Right cardiac atrium (tissue), 5 donors: ENCODE results near the gene GABRB1. TPM values are rescaled to one million over a fixed set of nuclear protein-coding genes. Genes with fewer than 3 reads are reported as not detected.

Experiments
- ATAC-seq, 2 donors: fragments of 200-7000 bp; cut with Tn5 transposase; one replicate each; pipeline versions ENCODE4 v1.8.0 to v1.9.1; 2020; ENCODE audit warnings: moderate library complexity in 2 of 2, mild to moderate bottlenecking in 1 of 2
- DNase-seq, 3 donors: peaks; one replicate each; pipeline ENCODE4 v3.0.0-alpha.2; 2020
- H3K27ac ChIP-seq: one replicate; pipeline ENCODE4 v1.5.1; 2013; ENCODE audit warnings: mild to moderate bottlenecking, low read length, control low read depth, moderate library complexity
- H3K27me3 ChIP-seq: one replicate; pipeline ENCODE4 v1.6.1; 2013; ENCODE audit not compliant: control insufficient read depth, insufficient read depth
- H3K4me1 ChIP-seq: one replicate; pipeline ENCODE4 v1.6.1; 2013; ENCODE audit warnings: low read length; ENCODE audit not compliant: control insufficient read depth, insufficient read depth
- H3K4me3 ChIP-seq: one replicate; pipeline ENCODE4 v1.5.1; 2013; ENCODE audit warnings: low read length, control low read depth
- H3K9me3 ChIP-seq: one replicate; pipeline ENCODE4 v1.6.1; 2013; ENCODE audit warnings: low read length; ENCODE audit not compliant: control insufficient read depth
- WGBS: extraction: QIAGEN DNeasy Blood & Tissue Kit; methylation state at CpG from one replicate; pipeline ENCODE4 v1.1.7; 2013; 5-methylcytosine and 5-hydroxymethylcytosine counted together
- intact Hi-C, 4 donors: fragments of 100-400 bp; cut with DNase I; formaldehyde crosslinking; loops; one replicate each; pipeline versions ENCODE4 v1.11.0 to v1.14.0; 2022 to 2023
- polyA plus RNA-seq: library from polyadenylated mRNA; stranded (reverse); fragments of 200-250 nt; gene quantifications from one replicate; pipeline ENCODE4 v1.2.3, GENCODE V29; 2013
- total RNA-seq, 4 donors: library from RNA; stranded (reverse); fragmentation: NEBNext Ultra II Directional; extraction: Animal tissue kit (Norgen Biotek cat#: 25700); gene quantifications; one replicate each; pipeline ENCODE4 v1.2.1, GENCODE V29; 2021
- donor health status: healthy with polysubstance abuse.
- donor health status: DM: no; HTN: yes; CAD: no.
- donor health status: DM: no; HTN: no; CAD: no.
- donor health status: DM: no; HTN: yes; CAD: no; lungs with severe emphysema.
- donor health status: DM: yes; HTN: yes; CAD: no.

GABRB1 gene
- total and polyA plus RNA-seq, 5 donors = 1.00 to 4.6 (median 3.1) TPM

DNA sequence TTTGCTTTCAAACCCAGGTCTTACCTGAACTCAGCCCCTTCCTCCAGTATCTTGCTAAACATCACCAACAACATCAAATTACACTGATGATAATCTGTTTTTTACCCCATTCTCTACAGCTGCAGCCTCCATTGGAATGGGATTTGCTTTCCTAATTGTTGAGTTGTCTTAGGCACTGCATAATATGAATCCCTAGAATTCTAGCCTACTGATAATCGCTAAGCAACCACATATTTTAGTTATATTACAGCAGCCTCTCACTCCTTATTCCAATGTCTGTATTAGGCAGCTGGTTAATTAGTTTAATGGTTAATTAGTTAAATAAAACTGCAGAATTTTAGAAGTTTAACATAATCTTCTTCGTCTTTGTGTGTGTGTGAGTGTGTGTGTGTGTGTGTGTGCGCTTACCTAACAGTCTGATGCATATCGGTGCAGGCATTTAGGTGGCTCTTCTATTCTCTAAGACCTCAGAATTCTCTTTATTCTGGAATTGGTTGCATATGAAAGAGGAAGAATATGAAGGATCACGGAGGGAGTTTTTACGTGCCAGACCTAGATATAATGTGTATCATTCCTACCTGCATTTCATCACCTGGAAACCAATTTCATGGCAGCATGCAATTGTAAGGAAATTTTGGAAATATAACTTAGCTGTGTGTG, 437.5 kb downstream of the GABRB1 start:
- no peaks in the 10 kb centered on the region for H3K27me3 ChIP-seq
- no peak overlapping the region for H3K4me3 ChIP-seq
- no peaks in the 10 kb centered on the region for H3K9me3 ChIP-seq
- intact Hi-C loops = loop anchor here in 1 of 4 donors (10.0 kb wide), 1 partner anchor 96 kb away; no protein-coding TSS in a partner anchor
- ATAC-seq (no peak), DNase-seq (no peak)
- WGBS = 64% methylated on average over 6 of the region's 6 CpGs
- no peaks in the 10 kb centered on the region for H3K4me1 ChIP-seq
- no peak overlapping the region for H3K27ac ChIP-seq

DNA sequence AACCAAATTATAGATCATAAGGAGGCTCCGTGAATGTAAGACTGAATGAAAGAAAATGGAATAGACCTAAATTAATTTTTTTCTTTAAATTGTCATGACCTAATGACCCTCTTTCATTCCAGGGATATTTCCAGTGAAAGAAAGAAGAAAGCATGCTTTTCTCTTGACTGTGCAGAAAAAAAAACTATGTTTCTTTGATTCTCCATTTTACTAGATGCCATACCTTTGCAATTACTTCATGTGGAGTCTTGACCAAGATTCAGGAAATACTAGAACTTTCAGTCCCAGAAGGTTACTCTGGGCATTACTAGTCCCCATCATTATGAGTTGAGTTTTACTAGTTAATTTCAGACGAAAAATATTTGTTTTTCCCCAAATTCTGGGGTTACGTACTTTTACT, 438.6 kb downstream of the GABRB1 start:
- Histone ChIP-seq H3K27me3 (no peaks in the 10 kb centered on the region), H3K9me3 (no peaks in the 10 kb centered on the region), H3K27ac (no peak overlapping the region), H3K4me1 (no peaks in the 10 kb centered on the region), H3K4me3 (no peak overlapping the region)
- intact Hi-C loops = loop anchor here in 1 of 4 donors (10.0 kb wide), 1 partner anchor 95 kb away; no protein-coding TSS in a partner anchor
- DNase-seq = no peak
- ATAC-seq = no peak
- 87% methylated on average over 3 of the region's 3 CpGs for WGBS

DNA sequence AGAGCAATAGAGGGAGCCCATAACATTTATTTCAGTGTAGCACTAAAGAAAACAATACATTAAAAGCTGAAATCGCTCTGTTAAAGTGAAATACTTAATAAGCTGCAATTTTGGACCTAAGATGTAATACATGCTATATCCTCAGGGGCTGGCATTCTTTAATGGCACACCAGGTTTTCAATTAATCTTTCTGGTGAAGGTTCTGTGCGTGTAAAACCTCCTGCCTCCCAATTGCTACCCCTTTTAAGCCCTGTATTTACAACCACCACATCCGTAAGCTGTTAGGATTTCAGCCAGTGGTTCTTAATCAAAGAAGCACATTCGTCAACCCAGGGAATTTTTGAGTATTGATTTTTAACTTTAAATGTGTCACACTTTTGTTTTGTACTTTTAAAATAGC, 439.7 kb downstream of the GABRB1 start:
- no peak for DNase-seq
- intact Hi-C loops = no loop called here
- H3K4me1 ChIP-seq = no peaks in the 10 kb centered on the region
- 56% methylated on average over 4 of the region's 4 CpGs for WGBS
- no peaks in the 10 kb centered on the region for H3K9me3 ChIP-seq
- no peak overlapping the region for H3K4me3 ChIP-seq
- ATAC-seq = no peak
- H3K27me3 ChIP-seq = no peaks in the 10 kb centered on the region
- no peak overlapping the region for H3K27ac ChIP-seq

DNA sequence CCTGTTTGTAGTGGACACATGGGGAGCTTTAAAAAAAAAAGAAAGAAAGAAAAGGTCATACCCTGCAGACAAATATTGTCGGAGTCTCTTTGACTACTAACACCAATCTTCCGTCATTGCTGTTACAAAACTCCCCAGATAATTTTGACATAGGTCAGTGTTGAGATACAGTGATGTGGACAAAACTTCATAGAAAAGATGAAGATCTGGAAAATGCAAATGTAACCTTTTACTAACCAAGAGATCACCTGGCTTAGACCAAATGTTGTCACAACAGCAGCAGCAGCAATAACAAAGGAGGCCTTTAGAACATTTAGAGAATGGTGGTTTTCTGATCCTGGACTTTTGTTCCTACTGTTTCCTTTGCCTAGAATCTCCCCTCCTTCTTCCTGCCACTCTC, 440.2 kb downstream of the GABRB1 start:
- no peak overlapping the region for H3K27ac ChIP-seq
- DNase-seq (no peak), ATAC-seq (no peak)
- no peaks in the 10 kb centered on the region for H3K27me3 ChIP-seq
- H3K4me1 ChIP-seq = no peaks in the 10 kb centered on the region
- WGBS = 87% methylated on average over 2 of the region's 2 CpGs
- intact Hi-C loops = no loop called here
- H3K9me3 ChIP-seq = no peaks in the 10 kb centered on the region
- no peak overlapping the region for H3K4me3 ChIP-seq

DNA sequence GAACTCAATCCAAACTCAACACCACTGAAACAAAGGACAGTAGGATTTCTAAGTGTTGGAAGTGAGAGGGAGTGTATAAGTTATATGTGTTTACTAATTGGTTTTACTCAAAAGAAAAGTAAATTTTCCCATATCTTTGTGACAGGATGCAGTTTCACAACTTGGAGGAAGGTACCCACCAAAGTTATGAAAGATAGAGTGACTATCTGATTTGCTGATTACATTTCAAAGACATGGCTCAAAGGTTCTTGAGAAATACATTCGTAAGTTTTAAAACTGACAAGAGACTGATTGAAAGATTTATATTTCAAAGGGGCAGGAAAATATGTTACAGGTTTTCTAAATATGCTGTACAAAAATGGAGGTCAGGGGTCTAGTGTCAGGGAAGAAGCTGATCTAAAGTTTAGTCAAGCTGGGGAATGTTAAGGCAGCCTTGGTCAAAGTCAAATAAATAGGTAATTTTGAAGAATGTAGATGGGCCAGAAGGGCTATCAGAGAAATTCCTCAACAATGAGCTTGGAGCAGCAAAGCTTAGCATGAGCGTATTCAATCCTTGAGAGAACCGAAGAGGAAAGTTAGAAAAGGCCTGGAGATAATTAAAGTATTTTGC, 441.9 kb downstream of the GABRB1 start:
- 87% methylated on average over 3 of the region's 3 CpGs for WGBS
- Histone ChIP-seq H3K9me3 (no peaks in the 10 kb centered on the region), H3K27ac (no peak overlapping the region), H3K4me1 (no peaks in the 10 kb centered on the region), H3K27me3 (no peaks in the 10 kb centered on the region), H3K4me3 (no peak overlapping the region)
- ATAC-seq (no peak), DNase-seq (no peak)
- intact Hi-C loops = no loop called here

GRCh38 chr4:47474799-47475198, 443.4 kb downstream of the GABRB1 start:
- no peaks in the 10 kb centered on the region for H3K27me3 ChIP-seq
- H3K4me1 ChIP-seq = no peaks in the 10 kb centered on the region
- no peak overlapping the region for H3K27ac ChIP-seq
- 52% methylated on average over 4 of the region's 4 CpGs for WGBS
- ATAC-seq = no peak
- intact Hi-C loops = no loop called here
- no peak for DNase-seq
- no peaks in the 10 kb centered on the region for H3K9me3 ChIP-seq
- no peak overlapping the region for H3K4me3 ChIP-seq

GRCh38 chr4:47475411-47475810, 444.0 kb downstream of the GABRB1 start:
- Histone ChIP-seq H3K27me3 (no peaks in the 10 kb centered on the region), H3K9me3 (no peaks in the 10 kb centered on the region), H3K27ac (no peak overlapping the region), H3K4me1 (no peaks in the 10 kb centered on the region), H3K4me3 (no peak overlapping the region)
- ATAC-seq (no peak), DNase-seq (no peak)
- WGBS = 94% methylated on average over 1 of the region's 1 CpG
- intact Hi-C loops = no loop called here

Other genes with a start within 250 kb of the GABRB1 start
- not detected for gene COX7B2, start 122.3 kb upstream of the GABRB1 start, total RNA-seq
- gene COX7B2, start 122.3 kb upstream of the GABRB1 start, polyA plus RNA-seq = not detected
- 1 to 10 TPM in 1 of 4 donors, under 1 TPM in 3; 0.03 to 1.9 (median 0.26) TPM for gene GABRA4, start 38.0 kb upstream of the GABRB1 start, total RNA-seq
- 0.18 TPM for gene GABRA4, start 38.0 kb upstream of the GABRB1 start, polyA plus RNA-seq